Transverse colon (tissue), 3 donors: ENCODE results near the gene TTC23.

Experiments
- CTCF ChIP-seq, 5 experiments: fragments of 200-600 bp in 3 of 5; fragments of 450-650 bp in 2 of 5; sonication (generic) in 3 of 5; IDR thresholded peaks; 1 replicate in 2 of 5; 2 replicates in 3 of 5; pipeline ENCODE4 v1.5.1; 2016 to 2017; ENCODE audit warnings: antibody characterized with exemption in 5 of 5, inconsistent platforms in 3 of 5, mild to moderate bottlenecking in 2 of 5, moderate library complexity in 1 of 5
- POLR2A ChIP-seq: fragments of 450-650 bp; IDR thresholded peaks from one replicate; pipeline ENCODE4 v1.6.1; 2016; ENCODE audit warnings: antibody characterized with exemption, mild to moderate bottlenecking, moderate library complexity

- peak in 2 of 5 experiments; percentile 11 to 21 for TF ChIP-seq CTCF (IDR thresholded peaks at IDR 0.05)
- no peak for TF ChIP-seq POLR2A
Observed at GRCh38 chr15:99170476-99171065, 78.8 kb downstream of the TTC23 start.
